HEK293 (cell line): ENCODE measurements around the gene UGT1A6.

Experiments
- CTCF ChIA-PET: fragments of 350-600 bp; formaldehyde crosslinking; extraction: SDS; loops from one replicate; lab custom pipeline; 2021; ENCODE audit warnings: antibody characterized with exemption; lab: Yijun Ruan, JAX
- POLR2A ChIA-PET: fragments of 300-600 bp; formaldehyde crosslinking; extraction: SDS; loops from one replicate; lab custom pipeline; 2020; ENCODE audit warnings: antibody characterized with exemption, inconsistent platforms; lab: Yijun Ruan, JAX
- H3K27ac ChIP-seq: fragments of 200-500 bp; sonication (Bioruptor generic); 2 replicates; pipeline ENCODE4 v1.5.1; 2014; ENCODE audit warnings: low read depth, low read length, control low read depth, inconsistent platforms; ENCODE audit errors: extremely low read depth
- H3K36me3 ChIP-seq, 2 experiments: fragments of 200-500 bp in 1 of 2; sonication (Bioruptor generic) in 1 of 2; 1 replicate in 1 of 2; 2 replicates in 1 of 2; pipeline ENCODE4 v1.5.1; 2014 to 2017; ENCODE audit warnings: inconsistent platforms in 2 of 2, low read length in 2 of 2; ENCODE audit not compliant: control insufficient read depth in 2 of 2, insufficient read depth in 1 of 2
- H3K4me1 ChIP-seq: fragments of 200-500 bp; sonication (Bioruptor generic); 2 replicates; pipeline ENCODE4 v1.5.1; 2014; ENCODE audit warnings: mild to moderate bottlenecking, low read length, inconsistent platforms; ENCODE audit not compliant: control insufficient read depth, insufficient read depth
- H3K4me3 ChIP-seq: 2 replicates; pipeline ENCODE4 v1.5.1; 2011; ENCODE audit warnings: low read depth, mild to moderate bottlenecking, control low read depth, low read length, moderate library complexity
- H3K9me3 ChIP-seq: fragments of 200-500 bp; sonication (Bioruptor generic); 2 replicates; pipeline ENCODE4 v1.5.1; 2014; ENCODE audit warnings: low read depth, low read length, inconsistent platforms; ENCODE audit not compliant: control insufficient read depth, insufficient read depth
- PATZ1 ChIP-seq: fragments of 450-650 bp; formaldehyde crosslinking; IDR thresholded peaks from 2 replicates; pipeline ENCODE4 v1.5.1; 2016; ENCODE audit warnings: missing biosample characterization, missing genetic modification characterization
- SP3 ChIP-seq: fragments of 450-650 bp; formaldehyde crosslinking; IDR thresholded peaks from 2 replicates; pipeline ENCODE4 v1.5.1; 2016; ENCODE audit warnings: missing biosample characterization, missing genetic modification characterization
- SP7 ChIP-seq: fragments of 450-650 bp; formaldehyde crosslinking; IDR thresholded peaks from 2 replicates; pipeline ENCODE4 v1.5.1; 2016; ENCODE audit warnings: missing biosample characterization, missing genetic modification characterization
- TCF7L2 ChIP-seq: IDR thresholded peaks from 2 replicates; pipeline ENCODE4 v1.6.1; 2011; ENCODE audit warnings: low read depth, mild to moderate bottlenecking, inconsistent platforms, low read length, moderate library complexity, borderline replicate concordance
- ZNF112 ChIP-seq: fragments of 450-650 bp; formaldehyde crosslinking; IDR thresholded peaks from 2 replicates; pipeline ENCODE4 v1.5.0; 2017; ENCODE audit warnings: missing biosample characterization, missing genetic modification characterization
- ZNF138 ChIP-seq: fragments of 450-650 bp; formaldehyde crosslinking; IDR thresholded peaks from 2 replicates; pipeline ENCODE4 v1.5.1; 2016; ENCODE audit warnings: missing biosample characterization, missing genetic modification characterization, borderline replicate concordance
- ZNF274 ChIP-seq, 2 experiments: fragments of 200-500 bp in 1 of 2; fragments of 450-650 bp in 1 of 2; sonication (Bioruptor generic) in 1 of 2; formaldehyde crosslinking in 1 of 2; IDR thresholded peaks; 2 replicates each; pipeline versions ENCODE4 v1.5.1 to v1.6.1; 2014 to 2016; ENCODE audit warnings: borderline replicate concordance in 1 of 2, inconsistent platforms in 1 of 2, low read length in 1 of 2, missing biosample characterization in 1 of 2, missing genetic modification characterization in 1 of 2
- ZNF311 ChIP-seq: fragments of 450-650 bp; formaldehyde crosslinking; IDR thresholded peaks from 2 replicates; pipeline ENCODE4 v1.5.1; 2017; ENCODE audit warnings: missing biosample characterization, missing genetic modification characterization, borderline replicate concordance
- ZNF335 ChIP-seq: fragments of 450-650 bp; formaldehyde crosslinking; conservative IDR thresholded peaks from 2 replicates; pipeline ENCODE4 v1.5.1; 2016; ENCODE audit warnings: missing biosample characterization, missing genetic modification characterization
- ZNF513 ChIP-seq: fragments of 450-650 bp; IDR thresholded peaks from 2 replicates; pipeline ENCODE4 v1.5.1; 2018; ENCODE audit warnings: missing biosample characterization, missing genetic modification characterization
- ZNF521 ChIP-seq: fragments of 450-650 bp; formaldehyde crosslinking; IDR thresholded peaks from 2 replicates; pipeline ENCODE4 v1.5.1; 2017; ENCODE audit warnings: missing biosample characterization, mild to moderate bottlenecking, missing genetic modification characterization
- ZNF610 ChIP-seq: fragments of 450-650 bp; formaldehyde crosslinking; IDR thresholded peaks from 2 replicates; pipeline ENCODE4 v1.5.1; 2016; ENCODE audit warnings: missing biosample characterization, missing genetic modification characterization, borderline replicate concordance
- ZNF639 ChIP-seq: fragments of 450-650 bp; formaldehyde crosslinking; IDR thresholded peaks from 2 replicates; pipeline ENCODE4 v1.5.1; 2016; ENCODE audit warnings: missing biosample characterization, missing genetic modification characterization
- ZXDB ChIP-seq: fragments of 450-650 bp; formaldehyde crosslinking; IDR thresholded peaks from 2 replicates; pipeline ENCODE4 v1.5.1; 2016; ENCODE audit warnings: missing biosample characterization, missing genetic modification characterization
- TF ChIP-seq, protein P1 (sequence below): fragments of 450-650 bp; formaldehyde crosslinking; IDR thresholded peaks from 2 replicates; pipeline ENCODE4 v1.5.1; 2016; ENCODE audit warnings: missing biosample characterization, missing genetic modification characterization

The UGT1A6 gene

GRCh38 chr2:233818639-233819621 lies 126.2 kb downstream of the UGT1A6 start:
- ChIA-PET POLR2A (no interaction called here), CTCF (no interaction called here)
- H3K36me3 ChIP-seq = no peaks in the 10 kb centered on the region
- TF ChIP-seq, protein P1, sequence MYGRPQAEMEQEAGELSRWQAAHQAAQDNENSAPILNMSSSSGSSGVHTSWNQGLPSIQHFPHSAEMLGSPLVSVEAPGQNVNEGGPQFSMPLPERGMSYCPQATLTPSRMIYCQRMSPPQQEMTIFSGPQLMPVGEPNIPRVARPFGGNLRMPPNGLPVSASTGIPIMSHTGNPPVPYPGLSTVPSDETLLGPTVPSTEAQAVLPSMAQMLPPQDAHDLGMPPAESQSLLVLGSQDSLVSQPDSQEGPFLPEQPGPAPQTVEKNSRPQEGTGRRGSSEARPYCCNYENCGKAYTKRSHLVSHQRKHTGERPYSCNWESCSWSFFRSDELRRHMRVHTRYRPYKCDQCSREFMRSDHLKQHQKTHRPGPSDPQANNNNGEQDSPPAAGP = no peak
- TF ChIP-seq ZNF639 (tag by site-specific recombination) (no peak), ZNF138 (tag by site-specific recombination) (no peak)
- no peak overlapping the region for H3K27ac ChIP-seq
- peaks cover 5% of the 10 kb centered on the region; the same call in 1 of the 2 replicates for H3K4me1 ChIP-seq
- H3K9me3 ChIP-seq = no peaks in the 10 kb centered on the region
- H3K4me3 ChIP-seq = no peak overlapping the region

- Histone ChIP-seq H3K4me1 (peaks cover 5% of the 10 kb centered on the region; the same call in 1 of the 2 replicates), H3K9me3 (no peaks in the 10 kb centered on the region), H3K36me3 (no peaks in the 10 kb centered on the region), H3K4me3 (no peak overlapping the region), H3K27ac (no peak overlapping the region)
- ChIA-PET POLR2A (no interaction called here), CTCF (no interaction called here)
- no peak for TF ChIP-seq SP3 (tag by site-specific recombination)
- TF ChIP-seq ZNF521 (tag by site-specific recombination) = no peak
- no peak for TF ChIP-seq ZNF274 (IDR thresholded peaks at IDR 0.05; ENCODE audit: low read length)
- no peak for TF ChIP-seq ZNF274 (tag by site-specific recombination; IDR thresholded peaks at IDR 0.05; ENCODE audit: borderline replicate concordance)
- no peak for TF ChIP-seq ZNF311 (tag by site-specific recombination)
- TF ChIP-seq ZXDB (tag by site-specific recombination) = no peak
- TF ChIP-seq ZNF112 (tag by site-specific recombination) = no peak
- no peak for TF ChIP-seq TCF7L2
- TF ChIP-seq ZNF335 (tag by site-specific recombination) = no peak
- TF ChIP-seq PATZ1 (tag by site-specific recombination) = no peak
- no peak for TF ChIP-seq ZNF610 (tag by site-specific recombination)
- no peak for TF ChIP-seq SP7 (tag by site-specific recombination)
- TF ChIP-seq ZNF513 (tag by site-specific recombination) = no peak
These were observed 127.4 kb downstream of the UGT1A6 start for GRCh38 chr2:233819884-233820773.
